CD8-positive, alpha-beta memory T cell (primary cell): ENCODE measurements around the gene MAP3K3. TPM values are rescaled to one million over a fixed set of nuclear protein-coding genes. Genes with fewer than 3 reads are reported as not detected.
A peak's percentile ranks its signal among the peaks of the same experiment; 100 is the strongest.

ENCODE experiments used
- CTCF ChIA-PET: fragments of 350-600 bp; sonication (Branson Sonifier 250); formaldehyde crosslinking; loops from one replicate; lab custom pipeline; 2021; ENCODE audit warnings: antibody characterized with exemption; lab: Charles Lee
- POLR2A ChIA-PET: fragments of 350-600 bp; sonication (Branson Sonifier 250); formaldehyde crosslinking; loops from one replicate; lab custom pipeline; 2021; ENCODE audit warnings: antibody characterized with exemption; lab: Charles Lee
- DNase-seq, 5 donors: peaks; one replicate each; pipeline versions ENCODE4 v3.0.0 to v3.0.0-alpha.2; 2020 to 2022; ENCODE audit warnings: mixed read lengths in 1 of 5
- H3K27ac ChIP-seq: one replicate; pipeline ENCODE4 v1.7.0; 2013; ENCODE audit warnings: low read depth, mild to moderate bottlenecking, low read length, moderate library complexity
- H3K27me3 ChIP-seq: 2 replicates; pipeline ENCODE4 v1.7.0; 2013; ENCODE audit warnings: low read length, mild to moderate bottlenecking; ENCODE audit not compliant: insufficient read depth, poor library complexity, severe bottlenecking
- H3K36me3 ChIP-seq: 2 replicates; pipeline ENCODE4 v1.7.0; 2013; ENCODE audit warnings: mild to moderate bottlenecking, low read length, moderate library complexity; ENCODE audit not compliant: insufficient read depth
- H3K4me1 ChIP-seq: 2 replicates; pipeline ENCODE4 v1.7.0; 2013; ENCODE audit warnings: mild to moderate bottlenecking, low read length, moderate library complexity; ENCODE audit not compliant: insufficient read depth
- H3K4me3 ChIP-seq: 2 replicates; pipeline ENCODE4 v1.7.0; 2013; ENCODE audit warnings: mild to moderate bottlenecking, low read length
- H3K9me3 ChIP-seq: 2 replicates; pipeline ENCODE4 v1.7.0; 2013; ENCODE audit warnings: mild to moderate bottlenecking, low read length
- H3K27ac Mint-ChIP-seq, 8 donors: one replicate each; pipeline ENCODE4 v1.8.0; 2020 to 2021; ENCODE audit warnings: mixed read lengths in 8 of 8, mild to moderate bottlenecking in 6 of 8, inconsistent platforms in 3 of 8, moderate library complexity in 3 of 8
- H3K27me3 Mint-ChIP-seq, 2 donors: one replicate each; pipeline ENCODE4 v1.8.0; 2020 to 2021; ENCODE audit warnings: mixed read lengths in 2 of 2, mild to moderate bottlenecking in 1 of 2, moderate library complexity in 1 of 2
- H3K36me3 Mint-ChIP-seq, 3 donors: one replicate each; pipeline ENCODE4 v1.8.0; 2020 to 2021; ENCODE audit warnings: mixed read lengths in 3 of 3, inconsistent platforms in 1 of 3, mild to moderate bottlenecking in 1 of 3
- H3K4me1 Mint-ChIP-seq, 3 donors: one replicate each; pipeline ENCODE4 v1.8.0; 2020 to 2021; ENCODE audit warnings: mixed read lengths in 3 of 3, inconsistent platforms in 1 of 3, mild to moderate bottlenecking in 1 of 3
- H3K4me3 Mint-ChIP-seq, 7 donors: one replicate each; pipeline ENCODE4 v1.8.0; 2020 to 2021; ENCODE audit warnings: mixed read lengths in 7 of 7, mild to moderate bottlenecking in 6 of 7, moderate library complexity in 4 of 7, inconsistent platforms in 2 of 7
- H3K9me3 Mint-ChIP-seq, 5 donors: one replicate each; pipeline ENCODE4 v1.8.0; 2020 to 2022; ENCODE audit warnings: mixed read lengths in 5 of 5, mild to moderate bottlenecking in 3 of 5, moderate library complexity in 2 of 5, inconsistent platforms in 1 of 5
- polyA plus RNA-seq: library from polyadenylated mRNA; unstranded; fragments of 300-500 nt; fragmentation: Illumina TruSeq; gene quantifications from one replicate; pipeline ENCODE4 v1.2.3, GENCODE V29; 2021
- total RNA-seq, 2 experiments: library from RNA; stranded (reverse); gene quantifications; one replicate each; pipeline ENCODE4 v1.2.3, GENCODE V29; 2021

The MAP3K3 gene
- total and polyA plus RNA-seq, 3 experiments from 2014 or later = 34.7 to 50.3 (median 35.8) TPM

- H3K27me3 Mint-ChIP-seq = no peaks in the 10 kb centered on the region
- H3K9me3 ChIP-seq = no peaks in the 10 kb centered on the region
- DNase-seq = no peak
- POLR2A ChIA-PET = interaction anchor here (0.6 to 1.3 kb wide), 6 partner anchors 9 to 787 kb away, joined by 3 to 5 read pairs (median 4); partner anchors contain the start of gene DCAF7
- H3K27ac ChIP-seq = peak overlapping the region; percentile 75
- H3K27ac Mint-ChIP-seq = peak overlapping the region; percentile 69 to 97 (median 96)
- H3K36me3 Mint-ChIP-seq = peaks cover 4 to 34% (median 15%) of the 10 kb centered on the region in 3 donors
- no peaks in the 10 kb centered on the region for H3K9me3 Mint-ChIP-seq
- H3K36me3 ChIP-seq = peaks cover 19% of the 10 kb centered on the region
- peak overlapping the region; percentile 77 for H3K4me3 ChIP-seq
- peaks cover 43% of the 10 kb centered on the region for H3K4me1 ChIP-seq
- no peaks in the 10 kb centered on the region for H3K27me3 ChIP-seq
- H3K4me3 Mint-ChIP-seq = peak overlapping the region; percentile 92 to 94 (median 93)
- peaks cover 37 to 56% (median 45%) of the 10 kb centered on the region in 3 donors for H3K4me1 Mint-ChIP-seq
- CTCF ChIA-PET = interaction anchor here (0.6 to 2.4 kb wide), 3 partner anchors 10 to 20 kb away, joined by 3 to 15 read pairs (median 3); no protein-coding TSS in a partner anchor
Measured at GRCh38 chr17:63601439-63602371, 20.5 kb upstream of the MAP3K3 start.

- no peak overlapping the region for H3K4me3 ChIP-seq
- ChIA-PET POLR2A (interaction anchor here (1.0 to 1.6 kb wide), 3 partner anchors 9 to 59 kb away, joined by 3 to 8 read pairs (median 3); partner anchors contain the start of genes DCAF7 and TACO1), CTCF (interaction anchor here (2.5 to 10.1 kb wide), 7 partner anchors 11 to 203 kb away, joined by 10 to 174 read pairs (median 26); partner anchors contain the start of genes ACE, DCAF7 and MAP3K3)
- H3K36me3 Mint-ChIP-seq = peaks cover 4 to 55% (median 22%) of the 10 kb centered on the region in 3 donors
- H3K4me1 Mint-ChIP-seq = peaks cover 29 to 46% (median 34%) of the 10 kb centered on the region in 3 donors
- no peaks in the 10 kb centered on the region for H3K27me3 Mint-ChIP-seq
- DNase-seq = no peak
- no peaks in the 10 kb centered on the region for H3K9me3 ChIP-seq
- H3K9me3 Mint-ChIP-seq = no peaks in the 10 kb centered on the region
- peaks cover 34% of the 10 kb centered on the region for H3K36me3 ChIP-seq
- peak overlapping the region in 6 of 7 donors; percentile 32 to 73 (median 66) for H3K4me3 Mint-ChIP-seq
- peak overlapping the region; percentile 70 to 98 (median 86) for H3K27ac Mint-ChIP-seq
- H3K4me1 ChIP-seq = peaks cover 30% of the 10 kb centered on the region
- peak overlapping the region; percentile 10 for H3K27ac ChIP-seq
- H3K27me3 ChIP-seq = no peaks in the 10 kb centered on the region
Measured at GRCh38 chr17:63609816-63610573, 12.2 kb upstream of the MAP3K3 start.

GRCh38 chr17:63610854-63611253 lies 11.4 kb upstream of the MAP3K3 start:
- Mint-ChIP-seq H3K4me3 (peak overlapping the region in 5 of 7 donors; percentile 15 to 71 (median 65)), H3K4me1 (peaks cover 29 to 37% (median 34%) of the 10 kb centered on the region in 3 donors), H3K36me3 (peaks cover 4 to 47% (median 13%) of the 10 kb centered on the region in 3 donors), H3K9me3 (no peaks in the 10 kb centered on the region), H3K27ac (peak overlapping the region; percentile 63 to 98 (median 88)), H3K27me3 (no peaks in the 10 kb centered on the region)
- Histone ChIP-seq H3K27me3 (no peaks in the 10 kb centered on the region), H3K4me3 (no peak overlapping the region), H3K4me1 (peaks cover 30% of the 10 kb centered on the region), H3K36me3 (peaks cover 26% of the 10 kb centered on the region), H3K27ac (no peak overlapping the region), H3K9me3 (no peaks in the 10 kb centered on the region)
- ChIA-PET CTCF (interaction anchor here (1.2 to 10.1 kb wide), 10 partner anchors 10 to 204 kb away, joined by 3 to 174 read pairs (median 18); partner anchors contain the start of genes ACE, DCAF7 and MAP3K3), POLR2A (interaction anchor here (1.2 to 1.6 kb wide), 4 partner anchors 10 to 133 kb away, joined by 3 to 8 read pairs (median 4); partner anchors contain the start of genes DCAF7 and TACO1)
- DNase-seq = no peak

- Histone ChIP-seq H3K27ac (no peak overlapping the region), H3K36me3 (peaks cover 21% of the 10 kb centered on the region), H3K4me3 (no peak overlapping the region), H3K9me3 (no peaks in the 10 kb centered on the region), H3K4me1 (peaks cover 30% of the 10 kb centered on the region), H3K27me3 (no peaks in the 10 kb centered on the region)
- POLR2A ChIA-PET = interaction anchor here (0.6 to 1.9 kb wide), 9 partner anchors 11 to 955 kb away, joined by 3 to 9 read pairs (median 3); partner anchors contain the start of genes DCAF7 and MAP3K3
- CTCF ChIA-PET = interaction anchor here (0.6 to 10.1 kb wide), 35 partner anchors 8 to 230 kb away, joined by 3 to 174 read pairs (median 5); partner anchors contain the start of genes ACE, CYB561, DCAF7 and MAP3K3
- Mint-ChIP-seq H3K36me3 (peaks cover under 1 to 42% (median 9%) of the 10 kb centered on the region in 3 donors), H3K4me3 (peak overlapping the region in 5 of 7 donors; percentile 15 to 71 (median 54)), H3K9me3 (no peaks in the 10 kb centered on the region), H3K27me3 (no peaks in the 10 kb centered on the region), H3K4me1 (peaks cover 29 to 35% (median 34%) of the 10 kb centered on the region in 3 donors), H3K27ac (peak overlapping the region; percentile 45 to 93 (median 84))
- DNase-seq = no peak
Measured at GRCh38 chr17:63611354-63611753, 10.9 kb upstream of the MAP3K3 start.

- H3K9me3 ChIP-seq = no peaks in the 10 kb centered on the region
- H3K9me3 Mint-ChIP-seq = no peaks in the 10 kb centered on the region
- H3K4me1 Mint-ChIP-seq = peaks cover 29 to 30% (median 30%) of the 10 kb centered on the region in 3 donors
- H3K4me1 ChIP-seq = peaks cover 30% of the 10 kb centered on the region
- H3K27me3 Mint-ChIP-seq = no peaks in the 10 kb centered on the region
- H3K36me3 ChIP-seq = no peaks in the 10 kb centered on the region
- CTCF ChIA-PET = interaction anchor here (1.4 to 10.1 kb wide), 6 partner anchors 7 to 194 kb away, joined by 8 to 174 read pairs (median 36); partner anchors contain the start of genes ACE, DCAF7 and MAP3K3
- H3K4me3 Mint-ChIP-seq = no peak overlapping the region
- H3K27ac Mint-ChIP-seq = no peak overlapping the region
- H3K4me3 ChIP-seq = no peak overlapping the region
- H3K36me3 Mint-ChIP-seq = peaks cover 0 to 20% (median 4%) of the 10 kb centered on the region in 3 donors
- DNase-seq = no peak
- POLR2A ChIA-PET = no interaction called here
- H3K27ac ChIP-seq = no peak overlapping the region
- no peaks in the 10 kb centered on the region for H3K27me3 ChIP-seq
Measured at GRCh38 chr17:63613663-63614062, 8.6 kb upstream of the MAP3K3 start.

- peak overlapping the region; percentile 70 for H3K4me3 ChIP-seq
- H3K4me1 ChIP-seq = peaks cover 29% of the 10 kb centered on the region
- Mint-ChIP-seq H3K9me3 (no peaks in the 10 kb centered on the region), H3K36me3 (peaks cover 0 to 10% (median 0%) of the 10 kb centered on the region in 3 donors), H3K27me3 (peaks cover 0 to 1% of the 10 kb centered on the region in 2 donors), H3K4me3 (peak overlapping the region; percentile 93 to 99 (median 94)), H3K27ac (peak overlapping the region in 7 of 8 donors; percentile 36 to 86 (median 76)), H3K4me1 (peaks cover 37 to 40% (median 39%) of the 10 kb centered on the region in 3 donors)
- POLR2A ChIA-PET = interaction anchor here (0.7 to 2.3 kb wide), 8 partner anchors 9 to 212 kb away, joined by 3 to 20 read pairs (median 8); partner anchors contain the start of genes CCDC47, DCAF7, DDX42 and LIMD2
- H3K27me3 ChIP-seq = no peaks in the 10 kb centered on the region
- no peaks in the 10 kb centered on the region for H3K9me3 ChIP-seq
- CTCF ChIA-PET = interaction anchor here (1.0 to 3.5 kb wide), 10 partner anchors 10 to 196 kb away, joined by 3 to 26 read pairs (median 4); partner anchors contain the start of gene ACE
- no peaks in the 10 kb centered on the region for H3K36me3 ChIP-seq
- H3K27ac ChIP-seq = peak overlapping the region; percentile 55
- no peak for DNase-seq
Measured at GRCh38 chr17:63621229-63621683, 961 bp upstream of the MAP3K3 start.
